Uterus (tissue), 2 donors: ENCODE measurements around the gene MBD3L1.

Source experiments
- CTCF ChIP-seq, 4 experiments: fragments of 200-600 bp in 2 of 4; fragments of 450-650 bp in 2 of 4; sonication (generic) in 2 of 4; IDR thresholded peaks; one replicate each; pipeline ENCODE4 v1.5.1; 2016 to 2019; ENCODE audit warnings: antibody characterized with exemption in 4 of 4, mild to moderate bottlenecking in 2 of 4, moderate library complexity in 1 of 4
- POLR2A ChIP-seq, 2 donors: fragments of 450-650 bp; IDR thresholded peaks; one replicate each; pipeline ENCODE4 v1.6.1; 2016; ENCODE audit warnings: antibody characterized with exemption in 2 of 2, mild to moderate bottlenecking in 1 of 2, moderate library complexity in 1 of 2

DNA sequence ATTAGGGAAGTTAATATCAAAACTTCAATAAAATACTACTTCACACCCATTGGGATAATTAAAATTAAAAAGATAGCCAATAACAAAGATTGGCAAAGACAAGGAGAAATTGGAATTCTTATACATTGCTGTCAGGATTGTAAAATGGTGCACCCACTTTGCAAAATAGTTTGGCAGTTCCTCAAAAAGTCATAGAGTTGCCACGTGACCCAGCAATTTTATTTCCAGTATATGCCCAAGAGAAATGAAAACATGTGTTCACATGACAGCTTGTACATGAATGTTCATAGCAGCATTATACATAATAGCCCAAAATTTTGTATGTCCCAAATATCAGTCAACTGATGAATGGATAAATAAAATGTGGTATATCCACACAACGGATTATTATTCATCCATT, 3.3 kb downstream of the MBD3L1 start:
- TF ChIP-seq CTCF (IDR thresholded peaks at IDR 0.05), result no peak
- TF ChIP-seq POLR2A (IDR thresholded peaks at IDR 0.05), result no peak
